Measurements from ENCODE around the gene CMA1.

The CMA1 gene

GRCh38 chr14:24465805-24466204 lies 42.3 kb downstream of the CMA1 start:
- DNase-seq = no peak

DNA sequence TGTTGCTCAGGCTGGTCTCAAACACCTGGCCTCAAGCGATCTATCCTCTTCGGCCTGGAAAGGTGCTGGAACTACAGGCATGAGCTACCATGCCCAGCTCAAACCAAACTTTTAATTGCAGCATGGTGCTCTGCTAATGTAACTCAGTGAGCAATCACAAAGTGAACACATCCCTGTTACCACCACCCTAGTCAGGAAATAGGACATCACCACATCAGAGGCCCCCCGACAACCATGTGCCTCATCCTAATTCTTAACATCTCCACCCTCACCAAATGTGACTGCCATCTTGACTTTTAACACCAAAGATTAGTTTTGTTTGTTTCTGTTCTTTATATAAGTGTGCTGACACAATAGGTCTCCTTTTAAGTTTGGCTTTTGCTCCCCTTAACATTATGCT lies 42.7 kb downstream of the CMA1 start:
- no peak for DNase-seq

- no peak for DNase-seq
Measured at GRCh38 chr14:24463884-24464785, 43.9 kb downstream of the CMA1 start.

DNA sequence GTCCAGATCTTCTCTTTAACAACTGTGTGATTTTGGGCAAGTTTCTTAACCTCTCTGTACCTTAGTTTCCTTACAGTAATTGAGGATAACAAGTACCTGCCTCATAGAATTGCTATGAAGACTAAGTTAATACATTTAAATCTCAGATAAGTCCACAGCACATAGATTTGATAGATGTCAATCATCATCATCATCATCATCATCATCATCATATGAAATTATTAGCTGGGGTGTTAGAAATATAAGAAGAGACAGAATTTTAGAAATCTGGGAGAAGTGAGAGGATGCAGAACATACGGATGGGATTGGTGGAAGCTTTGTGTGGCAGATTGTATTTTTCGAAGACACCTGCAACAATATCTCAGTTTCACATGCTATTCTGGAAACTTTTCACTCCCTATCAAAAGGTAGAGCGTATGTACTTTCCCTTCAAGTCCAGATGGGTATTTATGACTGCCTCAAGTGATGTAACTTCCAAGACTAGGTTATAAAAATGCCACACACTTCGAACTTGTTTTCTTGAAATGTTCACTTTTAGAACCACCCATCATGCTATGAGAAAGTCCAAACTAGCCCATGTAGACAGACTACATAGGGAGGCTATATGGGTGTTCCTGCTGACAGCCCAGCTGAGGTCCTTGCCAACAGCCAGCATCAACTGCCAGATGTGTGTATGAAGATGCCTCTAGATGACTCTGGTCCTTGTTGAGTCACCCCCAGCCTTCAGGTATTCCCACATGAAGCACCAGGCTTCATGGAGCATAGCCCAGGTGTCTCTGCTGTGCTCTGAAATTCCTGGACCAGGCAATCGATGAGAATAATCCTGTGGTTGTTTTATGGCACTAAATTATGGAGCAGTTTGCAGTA lies 44.8 kb downstream of the CMA1 start:
- no peak for DNase-seq

DNA sequence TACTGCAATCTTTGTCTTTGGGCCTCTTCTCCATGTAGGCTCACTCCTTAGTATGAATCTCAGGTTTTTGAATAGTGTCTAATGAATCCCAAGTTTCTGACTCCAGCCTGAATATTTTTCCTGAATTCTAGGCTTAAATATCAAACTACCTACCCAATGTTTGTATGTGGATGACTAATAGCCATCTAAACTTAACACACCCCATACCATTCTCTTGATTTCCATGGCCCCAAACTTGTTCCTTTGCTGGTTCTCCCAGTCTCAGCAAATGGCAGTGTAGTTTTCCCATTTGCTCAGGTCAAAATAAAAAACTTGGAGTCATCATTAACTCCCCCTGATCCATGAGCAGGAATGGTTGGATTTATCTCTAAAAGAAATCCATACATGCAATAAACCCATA lies 46.7 kb downstream of the CMA1 start:
- DNase-seq = no peak

GRCh38 chr14:24459331-24459730 lies 48.7 kb downstream of the CMA1 start:
- DNase-seq = no peak

GRCh38 chr14:24458736-24459135 lies 49.3 kb downstream of the CMA1 start:
- no peak for DNase-seq

DNA sequence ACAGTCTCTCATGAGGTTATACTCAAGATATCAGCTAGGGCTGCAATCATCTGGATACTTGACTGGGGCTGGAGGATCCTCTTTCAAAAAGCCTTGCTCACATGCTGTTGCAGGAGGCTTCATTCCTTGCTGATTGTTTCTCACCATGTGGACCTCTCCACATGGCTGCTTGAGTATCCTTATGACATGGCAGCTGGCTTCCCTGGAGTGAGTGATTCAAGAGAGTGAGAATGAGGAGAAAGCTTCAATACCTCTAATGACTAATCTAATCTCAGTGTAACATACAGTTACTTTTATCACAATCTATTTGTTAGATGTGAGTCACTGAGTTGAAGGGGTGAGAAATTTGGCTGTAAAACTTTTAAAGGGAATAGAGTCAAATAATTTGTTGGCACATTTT lies 51.1 kb downstream of the CMA1 start:
- no peak for DNase-seq

Data from amygdala (tissue), 56 donors.